Keratinocyte (primary cell): ENCODE data around the gene SLC27A2. TPM values are rescaled to one million over a fixed set of nuclear protein-coding genes. Genes with fewer than 3 reads are reported as not detected.

Source experiments
- DNase-seq: peaks from one replicate; pipeline ENCODE4 v3.0.0-alpha.2; 2011; ENCODE audit warnings: low read depth, missing footprints, low spot score
- FAIRE-seq: peaks from 2 replicates; lab custom pipeline; 2011; peaks lifted over from hg19 to GRCh38; lab: Jason Lieb, UNC
- H2AFZ ChIP-seq: 2 replicates; pipeline ENCODE4 v1.6.0; 2012; ENCODE audit warnings: low read length, control low read depth, inconsistent platforms; ENCODE audit not compliant: control insufficient read depth
- H3K27ac ChIP-seq: 2 replicates; pipeline ENCODE4 v1.5.1; 2011; ENCODE audit warnings: low read length; ENCODE audit not compliant: control insufficient read depth, insufficient read depth
- H3K27me3 ChIP-seq: 3 replicates; pipeline ENCODE4 v1.6.0; 2011; ENCODE audit warnings: low read length; ENCODE audit not compliant: control insufficient read depth, insufficient read depth; ENCODE audit errors: extremely low read depth
- H3K36me3 ChIP-seq, 2 experiments: 2 replicates in 1 of 2; 3 replicates in 1 of 2; pipeline ENCODE4 v1.5.1; 2011; ENCODE audit warnings: low read length in 2 of 2, mild to moderate bottlenecking in 1 of 2; ENCODE audit not compliant: control insufficient read depth in 2 of 2, insufficient read depth in 2 of 2; ENCODE audit errors: extremely low read depth in 1 of 2
- H3K4me1 ChIP-seq: 3 replicates; pipeline ENCODE4 v1.5.1; 2011; ENCODE audit warnings: low read length; ENCODE audit not compliant: control insufficient read depth, insufficient read depth; ENCODE audit errors: extremely low read depth
- H3K4me2 ChIP-seq: 3 replicates; pipeline ENCODE4 v1.6.0; 2011; ENCODE audit warnings: low read depth, low read length; ENCODE audit not compliant: control insufficient read depth, insufficient read depth; ENCODE audit errors: extremely low read depth
- H3K4me3 ChIP-seq, 3 experiments: fragments of 200-600 bp in 1 of 3; sonication (generic) in 1 of 3; 2 replicates in 2 of 3; 3 replicates in 1 of 3; pipeline ENCODE4 v1.5.1; 2011 to 2016; ENCODE audit warnings: low read length in 3 of 3, mild to moderate bottlenecking in 3 of 3, control low read depth in 2 of 3, inconsistent platforms in 1 of 3, low read depth in 1 of 3, mixed read lengths in 1 of 3, mixed run types in 1 of 3, moderate library complexity in 1 of 3; ENCODE audit not compliant: control insufficient read depth in 2 of 3, insufficient read depth in 2 of 3; ENCODE audit errors: extremely low read depth in 1 of 3
- H3K79me2 ChIP-seq: 2 replicates; pipeline ENCODE4 v1.6.0; 2012; ENCODE audit warnings: low read length; ENCODE audit not compliant: control insufficient read depth, insufficient read depth
- H3K9ac ChIP-seq: 3 replicates; pipeline ENCODE4 v1.6.0; 2011; ENCODE audit warnings: low read length; ENCODE audit not compliant: control insufficient read depth, insufficient read depth; ENCODE audit errors: extremely low read depth
- H3K9me1 ChIP-seq: 3 replicates; pipeline ENCODE4 v1.6.0; 2011; ENCODE audit warnings: low read length; ENCODE audit not compliant: control insufficient read depth, insufficient read depth; ENCODE audit errors: extremely low read depth
- H3K9me3 ChIP-seq: 2 replicates; pipeline ENCODE4 v1.5.1; 2012; ENCODE audit warnings: low read depth, low read length; ENCODE audit not compliant: control insufficient read depth
- H4K20me1 ChIP-seq: 3 replicates; pipeline ENCODE4 v1.6.0; 2011; ENCODE audit warnings: low read length; ENCODE audit not compliant: control insufficient read depth, insufficient read depth; ENCODE audit errors: extremely low read depth
- CTCF ChIP-seq, 3 experiments: IDR thresholded peaks in 1 of 3; conservative IDR thresholded peaks in 1 of 3; optimal IDR thresholded peaks in 1 of 3; 2 replicates in 2 of 3; 3 replicates in 1 of 3; pipeline versions ENCODE3 to v1.5.1; 2011; ENCODE audit warnings: low read length in 3 of 3, mild to moderate bottlenecking in 3 of 3, moderate library complexity in 2 of 3, control low read depth in 1 of 3, inconsistent platforms in 1 of 3; ENCODE audit not compliant: insufficient read depth in 2 of 3; ENCODE audit errors: extremely low read depth in 1 of 3
- EZH2 ChIP-seq: IDR thresholded peaks from one replicate; pipeline ENCODE4 v1.6.1; 2012; ENCODE audit warnings: inconsistent platforms, mild to moderate bottlenecking, low read length, moderate library complexity
- dilution Hi-C: fragments of 300-500 bp; cut with MboI; formaldehyde crosslinking; loops from one replicate; pipeline ENCODE4 v1.7.0; 2020; ENCODE audit warnings: low sequenced_read_pairs; ENCODE audit not compliant: extremely low pct_ligation_motif_present
- polyA plus RNA-seq, 5 experiments: library from polyadenylated mRNA; depleted of rRNA in 3 of 5; stranded (reverse) in 3 of 5; stranded (forward) in 1 of 5; unstranded in 1 of 5; fragments of >200 nt; gene quantifications; 1 replicate in 1 of 5; 2 replicates in 3 of 5; 3 replicates in 1 of 5; pipeline versions ENCODE4 v1.2.1 to v1.2.3, GENCODE V29; 2011 to 2012; ENCODE audit warnings: missing spikeins in 2 of 5, low read depth in 1 of 5, low replicate concordance in 1 of 5

SLC27A2 gene
- polyA plus RNA-seq, 1 donor (not counting 4 experiments of a cell fraction or from before 2014, with no cell fraction given) = 0.34 TPM

- Histone ChIP-seq H3K4me1 (peaks cover 3% of the 10 kb centered on the region), H2AFZ (no peak overlapping the region), H3K9ac (no peak overlapping the region), H3K79me2 (no peaks in the 10 kb centered on the region), H3K9me3 (no peaks in the 10 kb centered on the region), H3K4me3 (no peak overlapping the region), H3K27ac (no peak overlapping the region), H4K20me1 (no peaks in the 10 kb centered on the region), H3K36me3 (no peaks in the 10 kb centered on the region), H3K9me1 (no peaks in the 10 kb centered on the region), H3K4me2 (no peak overlapping the region), H3K27me3 (no peaks in the 10 kb centered on the region)
- FAIRE-seq (peak; percentile 69), DNase-seq (no peak)
- peak; percentile 24 to 35 (median 27) for TF ChIP-seq CTCF (optimal IDR thresholded peaks at IDR 0.05 in 1 of 3, IDR thresholded peaks at IDR 0.05 in 1 of 3, conservative IDR thresholded peaks at IDR 0.05 in 1 of 3; ENCODE audit: extremely low read depth in 1 of 3, insufficient read depth in 2 of 3, low read length in 3 of 3)
- TF ChIP-seq EZH2 = no peak
- dilution Hi-C loops = no loop called here
These were observed 36.5 kb upstream of the SLC27A2 start for GRCh38 chr15:50145451-50145872.

GRCh38 chr15:50146632-50147031, 35.4 kb upstream of the SLC27A2 start:
- DNase-seq (no peak), FAIRE-seq (no peak)
- Histone ChIP-seq H3K4me1 (peaks cover 3% of the 10 kb centered on the region), H3K9me1 (no peaks in the 10 kb centered on the region), H2AFZ (peak overlapping the region; percentile 14), H3K4me3 (no peak overlapping the region), H3K4me2 (no peak overlapping the region), H3K27me3 (no peaks in the 10 kb centered on the region), H3K9me3 (no peaks in the 10 kb centered on the region), H3K36me3 (no peaks in the 10 kb centered on the region), H4K20me1 (no peaks in the 10 kb centered on the region), H3K79me2 (no peaks in the 10 kb centered on the region), H3K9ac (no peak overlapping the region), H3K27ac (no peak overlapping the region)
- TF ChIP-seq EZH2 (no peak), CTCF (optimal IDR thresholded peaks at IDR 0.05 in 1 of 3, IDR thresholded peaks at IDR 0.05 in 1 of 3, conservative IDR thresholded peaks at IDR 0.05 in 1 of 3; ENCODE audit: extremely low read depth in 1 of 3, insufficient read depth in 2 of 3, low read length in 3 of 3) (no peak)
- dilution Hi-C loops = no loop called here
